ENCODE results near the gene RNF212. TPM values are rescaled to one million over a fixed set of nuclear protein-coding genes. Genes with fewer than 3 reads are reported as not detected.

The RNF212 gene
- total RNA-seq, 4 donors from 2014 or later = 4.5 to 6.6 (median 5.4) TPM; not detected in 1

DNA sequence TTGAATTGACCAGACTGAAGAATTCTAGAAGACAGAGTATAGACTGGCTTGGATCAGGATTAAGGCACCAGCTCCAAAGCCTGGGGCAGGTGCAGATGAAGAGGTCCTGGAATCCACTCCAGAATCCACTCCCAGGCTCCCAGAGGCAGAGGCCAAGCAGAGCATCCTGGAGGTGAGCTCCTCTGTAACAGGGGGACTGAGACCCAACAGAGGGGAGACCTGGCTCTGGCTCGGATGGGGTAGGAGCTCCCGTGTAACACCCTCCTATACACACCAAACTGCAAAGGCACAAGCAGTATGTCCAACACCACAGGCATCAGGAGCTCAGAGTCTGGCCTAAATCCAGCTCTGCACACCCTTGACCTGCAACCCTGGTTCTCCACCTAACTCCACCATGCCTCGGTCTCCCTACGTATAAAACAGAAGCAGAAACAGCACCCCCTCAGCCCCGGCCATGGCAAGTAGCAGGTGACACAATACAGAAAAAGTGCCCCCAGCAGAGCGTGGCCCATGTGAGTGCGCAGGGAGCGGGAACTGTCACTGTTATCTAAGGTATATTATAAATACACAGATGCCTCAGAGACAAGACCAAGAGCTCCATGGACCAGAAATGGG is 14.9 kb downstream of the RNF212 start:
- no peaks in the 10 kb centered on the region for H3K36me3 ChIP-seq
- H3K27me3 ChIP-seq = no peaks in the 10 kb centered on the region
- H3K27ac ChIP-seq = no peak overlapping the region
- DNase-seq = no peak
- TF ChIP-seq POLR2A (IDR thresholded peaks at IDR 0.05) = no peak
- TF ChIP-seq, protein P1, sequence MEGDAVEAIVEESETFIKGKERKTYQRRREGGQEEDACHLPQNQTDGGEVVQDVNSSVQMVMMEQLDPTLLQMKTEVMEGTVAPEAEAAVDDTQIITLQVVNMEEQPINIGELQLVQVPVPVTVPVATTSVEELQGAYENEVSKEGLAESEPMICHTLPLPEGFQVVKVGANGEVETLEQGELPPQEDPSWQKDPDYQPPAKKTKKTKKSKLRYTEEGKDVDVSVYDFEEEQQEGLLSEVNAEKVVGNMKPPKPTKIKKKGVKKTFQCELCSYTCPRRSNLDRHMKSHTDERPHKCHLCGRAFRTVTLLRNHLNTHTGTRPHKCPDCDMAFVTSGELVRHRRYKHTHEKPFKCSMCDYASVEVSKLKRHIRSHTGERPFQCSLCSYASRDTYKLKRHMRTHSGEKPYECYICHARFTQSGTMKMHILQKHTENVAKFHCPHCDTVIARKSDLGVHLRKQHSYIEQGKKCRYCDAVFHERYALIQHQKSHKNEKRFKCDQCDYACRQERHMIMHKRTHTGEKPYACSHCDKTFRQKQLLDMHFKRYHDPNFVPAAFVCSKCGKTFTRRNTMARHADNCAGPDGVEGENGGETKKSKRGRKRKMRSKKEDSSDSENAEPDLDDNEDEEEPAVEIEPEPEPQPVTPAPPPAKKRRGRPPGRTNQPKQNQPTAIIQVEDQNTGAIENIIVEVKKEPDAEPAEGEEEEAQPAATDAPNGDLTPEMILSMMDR (IDR thresholded peaks at IDR 0.05) = no peak
- H3K4me3 ChIP-seq = no peak overlapping the region
- H3K4me1 ChIP-seq = no peaks in the 10 kb centered on the region
- H3K9me3 ChIP-seq = no peaks in the 10 kb centered on the region

DNA sequence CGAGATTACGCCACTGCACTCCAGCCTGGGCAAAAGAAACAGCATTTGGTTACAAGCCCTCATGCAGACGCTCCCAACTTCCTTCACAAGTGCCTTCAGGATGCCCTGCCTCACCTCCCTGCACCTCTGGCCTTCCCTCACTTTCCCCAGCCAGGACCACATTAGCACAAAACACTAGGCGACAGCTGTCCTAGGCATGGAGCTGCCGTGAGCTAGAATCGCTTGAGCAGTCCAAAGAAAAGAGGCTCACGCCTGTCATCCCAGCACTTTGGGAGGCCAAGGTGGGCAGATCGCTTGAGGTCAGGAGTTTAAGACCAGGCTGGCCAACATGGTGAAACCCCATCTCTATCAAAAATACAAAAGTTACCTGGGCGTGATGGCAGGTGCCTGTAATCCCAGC is 15.8 kb downstream of the RNF212 start:
- Histone ChIP-seq H3K4me1 (no peaks in the 10 kb centered on the region), H3K27ac (no peak overlapping the region), H3K4me3 (no peak overlapping the region), H3K9me3 (no peaks in the 10 kb centered on the region), H3K27me3 (no peaks in the 10 kb centered on the region), H3K36me3 (no peaks in the 10 kb centered on the region)
- no peak for DNase-seq
- TF ChIP-seq, protein P1 (IDR thresholded peaks at IDR 0.05) = no peak
- TF ChIP-seq POLR2A (IDR thresholded peaks at IDR 0.05) = no peak

DNA sequence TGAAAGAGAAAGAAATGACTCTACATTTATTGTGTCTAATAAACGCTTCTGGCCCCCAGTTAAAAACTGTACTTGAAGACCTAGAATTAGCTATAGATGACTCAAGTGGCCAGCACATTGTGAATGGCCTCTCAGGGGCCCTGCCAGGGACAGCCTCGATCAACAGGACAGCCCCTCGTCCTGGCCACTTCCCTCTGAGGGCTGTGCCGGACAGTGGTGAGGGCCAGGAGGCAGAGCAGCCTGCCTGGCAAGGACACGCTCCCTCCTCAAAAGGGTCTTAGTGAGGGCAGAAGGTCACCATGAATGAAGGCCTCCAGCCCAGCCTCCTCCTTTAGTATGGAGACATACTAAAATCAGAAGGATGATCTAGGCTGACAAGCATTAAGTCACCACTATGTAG is 16.5 kb downstream of the RNF212 start:
- Histone ChIP-seq H3K9me3 (no peaks in the 10 kb centered on the region), H3K27ac (no peak overlapping the region), H3K27me3 (no peaks in the 10 kb centered on the region), H3K4me3 (no peak overlapping the region), H3K36me3 (no peaks in the 10 kb centered on the region), H3K4me1 (no peaks in the 10 kb centered on the region)
- no peak for DNase-seq
- TF ChIP-seq, protein P1 (IDR thresholded peaks at IDR 0.05) = no peak
- no peak for TF ChIP-seq POLR2A (IDR thresholded peaks at IDR 0.05)

DNA sequence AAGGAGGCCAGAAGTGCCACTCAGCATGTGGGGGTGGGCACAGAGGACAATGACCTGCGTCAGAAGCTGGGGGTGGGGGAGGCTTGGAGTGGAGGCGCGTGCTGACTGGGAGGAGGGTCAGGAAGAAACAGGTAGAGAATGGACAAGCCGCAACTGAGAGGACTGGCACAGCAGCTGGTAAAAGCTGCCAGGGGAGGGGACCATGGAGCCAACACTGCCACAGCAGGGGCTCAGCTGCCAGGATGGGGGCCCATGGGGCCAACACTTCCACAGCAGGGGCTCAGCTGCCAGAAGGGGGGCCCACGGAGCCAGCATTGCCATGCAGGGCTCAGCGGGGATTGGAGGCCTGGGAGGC is 19.1 kb downstream of the RNF212 start:
- H3K27ac ChIP-seq = no peak overlapping the region
- no peaks in the 10 kb centered on the region for H3K27me3 ChIP-seq
- DNase-seq = peak in 1 of 3 donors; percentile 27
- H3K4me1 ChIP-seq = no peaks in the 10 kb centered on the region
- no peaks in the 10 kb centered on the region for H3K36me3 ChIP-seq
- H3K9me3 ChIP-seq = peaks cover 0 to 3% (median 0%) of the 10 kb centered on the region in 4 donors
- H3K4me3 ChIP-seq = no peak overlapping the region
- no peak for TF ChIP-seq POLR2A (IDR thresholded peaks at IDR 0.05)
- TF ChIP-seq, protein P1 (IDR thresholded peaks at IDR 0.05) = no peak

DNA sequence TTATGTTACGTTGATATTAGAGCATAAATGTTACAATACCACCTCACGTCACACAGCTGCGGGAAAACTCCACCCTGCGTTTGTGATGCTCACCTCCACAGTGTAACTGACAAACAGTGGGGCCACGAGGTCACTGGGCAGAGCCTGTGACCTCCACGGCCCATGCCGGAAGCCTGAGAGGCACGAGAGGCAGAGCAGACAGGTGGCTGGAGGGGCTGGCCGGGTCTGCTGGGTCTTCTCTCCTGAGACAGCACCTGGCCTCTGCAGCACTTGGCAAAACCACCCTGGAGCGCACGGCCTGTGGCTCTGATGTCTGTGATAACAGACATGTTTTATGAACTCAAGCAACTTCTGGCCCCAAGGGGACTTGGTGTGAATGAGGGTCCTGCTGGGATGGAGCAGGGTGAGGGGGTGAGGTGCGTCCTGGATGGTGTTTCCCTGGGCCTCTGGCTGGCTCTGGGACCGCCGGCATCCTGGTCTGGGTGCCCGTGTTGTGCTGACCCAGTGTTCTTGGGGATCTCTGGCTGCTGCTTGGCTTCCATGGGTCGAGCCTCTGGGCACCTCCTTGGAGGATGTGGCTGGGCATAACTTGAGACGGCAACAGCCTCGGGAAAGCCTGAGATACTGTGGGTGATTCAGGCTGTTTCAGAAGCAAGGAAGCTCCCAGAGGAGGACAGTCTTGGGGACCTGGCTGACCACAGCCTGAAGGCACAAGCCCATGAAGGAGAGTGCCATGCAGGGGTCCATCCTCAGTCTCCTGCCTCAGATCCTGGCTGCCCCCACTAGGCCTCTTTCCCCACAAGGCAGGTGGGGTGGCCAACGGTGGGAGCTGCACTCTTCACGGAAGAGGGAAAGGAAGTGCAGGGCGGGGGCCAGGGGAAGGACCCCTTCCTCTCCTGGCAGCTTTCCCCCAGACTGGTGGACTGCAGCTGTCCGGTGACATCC is 19.7 kb downstream of the RNF212 start:
- Histone ChIP-seq H3K27me3 (no peaks in the 10 kb centered on the region), H3K27ac (no peak overlapping the region), H3K4me1 (no peaks in the 10 kb centered on the region), H3K9me3 (peaks cover 0 to 7% (median 0%) of the 10 kb centered on the region in 4 donors), H3K36me3 (no peaks in the 10 kb centered on the region), H3K4me3 (no peak overlapping the region)
- DNase-seq = peak in 1 of 3 donors; percentile 33
- TF ChIP-seq, protein P1 (IDR thresholded peaks at IDR 0.05) = no peak
- TF ChIP-seq POLR2A (IDR thresholded peaks at IDR 0.05) = no peak
